Fibroblast of mammary gland (primary cell): ENCODE data around the gene BTBD16.

Experiments used
- DNase-seq: peaks from one replicate; pipeline ENCODE4 v3.0.0-alpha.2; 2010; ENCODE audit warnings: low read depth
- H3K4me3 ChIP-seq: 2 replicates; pipeline ENCODE4 v1.5.1; 2011; ENCODE audit warnings: low read depth, mild to moderate bottlenecking, low read length, moderate library complexity; ENCODE audit not compliant: control insufficient read depth
- CTCF ChIP-seq: conservative IDR thresholded peaks from 2 replicates; pipeline ENCODE4 v1.5.1; 2011; ENCODE audit warnings: low read depth, low read length, inconsistent platforms; ENCODE audit not compliant: control insufficient read depth, insufficient read depth

Gene BTBD16

GRCh38 chr10:122265896-122266295 is 5.2 kb upstream of the BTBD16 start:
- no peak overlapping the region for H3K4me3 ChIP-seq
- DNase-seq, result no peak
- no peak for TF ChIP-seq CTCF

- TF ChIP-seq CTCF, result peak; percentile 93
- no peak overlapping the region for H3K4me3 ChIP-seq
- peak; percentile 37 for DNase-seq
Observed at GRCh38 chr10:122267849-122268737, 3.0 kb upstream of the BTBD16 start.

- H3K4me3 ChIP-seq, result no peak overlapping the region
- no peak for DNase-seq
- TF ChIP-seq CTCF, result no peak
Observed at GRCh38 chr10:122269059-122269687, 1.9 kb upstream of the BTBD16 start.

GRCh38 chr10:122273966-122274545 is 3.0 kb downstream of the BTBD16 start:
- no peak overlapping the region for H3K4me3 ChIP-seq
- DNase-seq, result no peak
- TF ChIP-seq CTCF, result no peak

- TF ChIP-seq CTCF, result no peak
- peak; percentile 53 for DNase-seq
- H3K4me3 ChIP-seq, result no peak overlapping the region
Observed at GRCh38 chr10:122276611-122277208, 5.6 kb downstream of the BTBD16 start.

- H3K4me3 ChIP-seq, result no peak overlapping the region
- TF ChIP-seq CTCF, result no peak
- no peak for DNase-seq
Observed at GRCh38 chr10:122277526-122278136, 6.5 kb downstream of the BTBD16 start.
